ENCODE results near the gene ANXA11. TPM values are rescaled to one million over a fixed set of nuclear protein-coding genes. Genes with fewer than 3 reads are reported as not detected.

Gene ANXA11
- total RNA-seq, 1 experiment from 2014 or later: 68.1 TPM

DNA sequence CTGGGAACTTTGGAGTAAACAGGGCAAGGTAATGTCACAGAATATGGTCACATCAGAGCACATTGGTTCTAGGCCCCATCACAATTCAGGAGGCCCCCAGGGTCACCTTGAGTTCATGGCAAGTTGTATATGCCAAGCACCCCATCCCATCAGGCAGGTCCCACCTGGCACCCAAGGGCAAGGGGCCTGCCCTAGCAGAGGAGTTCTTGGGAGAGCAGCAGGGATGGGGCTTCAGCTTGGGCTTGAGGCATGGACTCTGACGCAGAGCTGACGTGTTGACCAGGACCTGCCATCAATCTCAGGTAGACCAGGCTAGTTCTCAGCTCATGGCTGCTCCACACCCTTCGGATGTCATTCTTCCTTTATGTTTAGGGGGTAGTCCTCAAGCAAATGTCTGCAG is 51.9 kb downstream of the ANXA11 start:
- Histone ChIP-seq H3T11ph (ENCODE audit: low read length) (no peak overlapping the region), H3K9me3 (ENCODE audit: control insufficient read depth, low read depth, low read length) (no peaks in the 10 kb centered on the region), H2BK120ac (ENCODE audit: low read depth, low read length, poor library complexity, severe bottlenecking) (no peak overlapping the region), H3K4me2 (ENCODE audit: insufficient read depth, insufficient read length, low read length) (no peak overlapping the region), H2BK5ac (ENCODE audit: insufficient read length, low read length) (no peak overlapping the region), H3K27me3 (ENCODE audit: insufficient read depth, low read length) (no peaks in the 10 kb centered on the region; the same call in 1 of the 2 replicates), H3K14ac (ENCODE audit: insufficient read depth, low read length) (no peak overlapping the region), H3K4me1 (ENCODE audit: insufficient read depth, low read length) (no peaks in the 10 kb centered on the region), H3K56ac (ENCODE audit: insufficient read length, low read depth, low read length) (no peak overlapping the region), H2AFZ (ENCODE audit: low read length) (no peak overlapping the region), H3K9ac (ENCODE audit: extremely low read depth, insufficient read length, low read length) (no peak overlapping the region), H4K5ac (ENCODE audit: insufficient read length, low read depth, low read length) (no peak overlapping the region), H2BK20ac (ENCODE audit: low read depth, low read length, poor library complexity, severe bottlenecking) (no peak overlapping the region), H3K23ac (ENCODE audit: insufficient read length, low read depth, low read length) (no peak overlapping the region), H4K20me1 (ENCODE audit: control insufficient read depth, insufficient read depth, insufficient read length) (no peaks in the 10 kb centered on the region), H3K23me2 (ENCODE audit: insufficient read length, low read depth, low read length, poor library complexity, severe bottlenecking) (no peaks in the 10 kb centered on the region), H4K91ac (ENCODE audit: insufficient read length, low read depth, low read length) (no peak overlapping the region), H4K8ac (replicated peaks; ENCODE audit: insufficient read length, low read depth, low read length) (no peak overlapping the region), H2BK15ac (ENCODE audit: low read depth, low read length) (no peak overlapping the region), H2BK12ac (ENCODE audit: insufficient read length, low read depth, low read length) (no peak overlapping the region), H3K18ac (ENCODE audit: insufficient read length, low read depth, low read length) (no peak overlapping the region), H3K79me1 (ENCODE audit: insufficient read depth, low read depth, low read length, poor library complexity, severe bottlenecking) (no peaks in the 10 kb centered on the region), H3K4ac (ENCODE audit: low read depth, low read length) (no peak overlapping the region), H2AK5ac (ENCODE audit: insufficient read length, low read length) (no peak overlapping the region), H3K27ac (ENCODE audit: insufficient read length, low read depth, low read length) (no peak overlapping the region), H3K79me2 (ENCODE audit: insufficient read depth, low read length) (no peaks in the 10 kb centered on the region)
- H3K27ac Mint-ChIP-seq: peak overlapping the region in 1 of 3 experiments; percentile 61; a peak in 1 of 7 replicates
- no peaks in the 10 kb centered on the region for H3K27me3 Mint-ChIP-seq (ENCODE audit: low read depth)
- H3K36me3 Mint-ChIP-seq (ENCODE audit: insufficient read depth in 1 of 3, low read depth in 3 of 3): peaks cover 14 to 43% (median 36%) of the 10 kb centered on the region in 3 experiments
- no peak overlapping the region for H3K4me3 Mint-ChIP-seq
- H3K4me1 Mint-ChIP-seq: peaks cover 7 to 9% of the 10 kb centered on the region in 2 experiments; a peak in 3 of 4 replicates
- WGBS (ENCODE audit: extremely low coverage, insufficient read length, low lambda C conversion rate): no CpG with 5 or more reads among the region's 3 CpGs
- TF ChIP-seq, protein P1, sequence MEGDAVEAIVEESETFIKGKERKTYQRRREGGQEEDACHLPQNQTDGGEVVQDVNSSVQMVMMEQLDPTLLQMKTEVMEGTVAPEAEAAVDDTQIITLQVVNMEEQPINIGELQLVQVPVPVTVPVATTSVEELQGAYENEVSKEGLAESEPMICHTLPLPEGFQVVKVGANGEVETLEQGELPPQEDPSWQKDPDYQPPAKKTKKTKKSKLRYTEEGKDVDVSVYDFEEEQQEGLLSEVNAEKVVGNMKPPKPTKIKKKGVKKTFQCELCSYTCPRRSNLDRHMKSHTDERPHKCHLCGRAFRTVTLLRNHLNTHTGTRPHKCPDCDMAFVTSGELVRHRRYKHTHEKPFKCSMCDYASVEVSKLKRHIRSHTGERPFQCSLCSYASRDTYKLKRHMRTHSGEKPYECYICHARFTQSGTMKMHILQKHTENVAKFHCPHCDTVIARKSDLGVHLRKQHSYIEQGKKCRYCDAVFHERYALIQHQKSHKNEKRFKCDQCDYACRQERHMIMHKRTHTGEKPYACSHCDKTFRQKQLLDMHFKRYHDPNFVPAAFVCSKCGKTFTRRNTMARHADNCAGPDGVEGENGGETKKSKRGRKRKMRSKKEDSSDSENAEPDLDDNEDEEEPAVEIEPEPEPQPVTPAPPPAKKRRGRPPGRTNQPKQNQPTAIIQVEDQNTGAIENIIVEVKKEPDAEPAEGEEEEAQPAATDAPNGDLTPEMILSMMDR (conservative IDR thresholded peaks at IDR 0.05): no peak
- no peak for DNase-seq
- H3K9me3 Mint-ChIP-seq: peaks cover 4 to 9% of the 10 kb centered on the region in 2 experiments; a peak in 4 of 5 replicates

All from H9 (cell line).